Measurements from ENCODE around the gene PRKD2.

DNA sequence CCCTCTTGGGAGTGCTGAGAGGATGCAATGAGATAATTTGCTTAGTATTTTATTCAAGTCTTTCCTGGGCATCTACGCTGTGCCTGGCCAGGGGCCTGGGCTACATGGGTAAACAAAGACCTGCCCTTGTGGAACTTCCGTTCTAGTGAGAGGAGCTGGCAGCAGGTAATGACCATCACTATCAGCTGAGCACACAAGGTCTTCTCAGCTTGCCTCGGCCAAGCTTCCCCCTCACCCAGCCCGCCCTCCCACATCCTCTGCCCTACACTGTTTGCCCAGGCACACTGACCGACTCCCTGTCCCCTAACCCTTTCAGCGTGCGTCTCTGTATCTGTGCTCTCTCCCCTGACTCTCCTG, 20.4 kb upstream of the PRKD2 start:
- TF ChIP-seq, protein P1, sequence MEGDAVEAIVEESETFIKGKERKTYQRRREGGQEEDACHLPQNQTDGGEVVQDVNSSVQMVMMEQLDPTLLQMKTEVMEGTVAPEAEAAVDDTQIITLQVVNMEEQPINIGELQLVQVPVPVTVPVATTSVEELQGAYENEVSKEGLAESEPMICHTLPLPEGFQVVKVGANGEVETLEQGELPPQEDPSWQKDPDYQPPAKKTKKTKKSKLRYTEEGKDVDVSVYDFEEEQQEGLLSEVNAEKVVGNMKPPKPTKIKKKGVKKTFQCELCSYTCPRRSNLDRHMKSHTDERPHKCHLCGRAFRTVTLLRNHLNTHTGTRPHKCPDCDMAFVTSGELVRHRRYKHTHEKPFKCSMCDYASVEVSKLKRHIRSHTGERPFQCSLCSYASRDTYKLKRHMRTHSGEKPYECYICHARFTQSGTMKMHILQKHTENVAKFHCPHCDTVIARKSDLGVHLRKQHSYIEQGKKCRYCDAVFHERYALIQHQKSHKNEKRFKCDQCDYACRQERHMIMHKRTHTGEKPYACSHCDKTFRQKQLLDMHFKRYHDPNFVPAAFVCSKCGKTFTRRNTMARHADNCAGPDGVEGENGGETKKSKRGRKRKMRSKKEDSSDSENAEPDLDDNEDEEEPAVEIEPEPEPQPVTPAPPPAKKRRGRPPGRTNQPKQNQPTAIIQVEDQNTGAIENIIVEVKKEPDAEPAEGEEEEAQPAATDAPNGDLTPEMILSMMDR (IDR thresholded peaks at IDR 0.05), result no peak
- TF ChIP-seq, protein P2, sequence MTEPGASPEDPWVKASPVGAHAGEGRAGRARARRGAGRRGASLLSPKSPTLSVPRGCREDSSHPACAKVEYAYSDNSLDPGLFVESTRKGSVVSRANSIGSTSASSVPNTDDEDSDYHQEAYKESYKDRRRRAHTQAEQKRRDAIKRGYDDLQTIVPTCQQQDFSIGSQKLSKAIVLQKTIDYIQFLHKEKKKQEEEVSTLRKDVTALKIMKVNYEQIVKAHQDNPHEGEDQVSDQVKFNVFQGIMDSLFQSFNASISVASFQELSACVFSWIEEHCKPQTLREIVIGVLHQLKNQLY (CRISPR knock-in tag; IDR thresholded peaks at IDR 0.05), result no peak
- TF ChIP-seq, protein P3, sequence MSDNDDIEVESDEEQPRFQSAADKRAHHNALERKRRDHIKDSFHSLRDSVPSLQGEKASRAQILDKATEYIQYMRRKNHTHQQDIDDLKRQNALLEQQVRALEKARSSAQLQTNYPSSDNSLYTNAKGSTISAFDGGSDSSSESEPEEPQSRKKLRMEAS (CRISPR knock-in tag; IDR thresholded peaks at IDR 0.05), result no peak
- TF ChIP-seq, protein P4, sequence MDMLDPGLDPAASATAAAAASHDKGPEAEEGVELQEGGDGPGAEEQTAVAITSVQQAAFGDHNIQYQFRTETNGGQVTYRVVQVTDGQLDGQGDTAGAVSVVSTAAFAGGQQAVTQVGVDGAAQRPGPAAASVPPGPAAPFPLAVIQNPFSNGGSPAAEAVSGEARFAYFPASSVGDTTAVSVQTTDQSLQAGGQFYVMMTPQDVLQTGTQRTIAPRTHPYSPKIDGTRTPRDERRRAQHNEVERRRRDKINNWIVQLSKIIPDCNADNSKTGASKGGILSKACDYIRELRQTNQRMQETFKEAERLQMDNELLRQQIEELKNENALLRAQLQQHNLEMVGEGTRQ (CRISPR knock-in tag; IDR thresholded peaks at IDR 0.05), result no peak
- TF ChIP-seq ZNF232 (CRISPR knock-in tag; IDR thresholded peaks at IDR 0.05) (no peak), IRF2 (CRISPR knock-in tag; IDR thresholded peaks at IDR 0.05; ENCODE audit: borderline replicate concordance, low read depth) (no peak), ARID4B (CRISPR knock-in tag; IDR thresholded peaks at IDR 0.05; ENCODE audit: borderline replicate concordance) (no peak), TEAD4 (CRISPR knock-in tag; IDR thresholded peaks at IDR 0.05) (no peak), NR1H2 (CRISPR knock-in tag; IDR thresholded peaks at IDR 0.05) (no peak), NR3C1 (CRISPR knock-in tag; conservative IDR thresholded peaks at IDR 0.05; ENCODE audit: low read depth) (no peak)
